H1 (cell line): ENCODE measurements around the gene C19orf85. TPM values are rescaled to one million over a fixed set of nuclear protein-coding genes. Genes with fewer than 3 reads are reported as not detected.
A peak's percentile ranks its signal among the peaks of the same experiment; 100 is the strongest.

ENCODE experiments used
- CTCF ChIA-PET: fragments of 300-600 bp; sonication (Branson Sonifier 250); formaldehyde crosslinking; loops from one replicate; lab custom pipeline; 2021; ENCODE audit not compliant: partially characterized antibody; lab: Charles Lee
- POLR2A ChIA-PET: fragments of 300-600 bp; sonication (Branson Sonifier 250); formaldehyde crosslinking; loops from one replicate; lab custom pipeline; 2021; ENCODE audit warnings: inconsistent platforms; ENCODE audit not compliant: partially characterized antibody; lab: Charles Lee
- DNase-seq, 2 experiments: peaks; one replicate each; pipeline versions ENCODE4 v3.0.0 to v3.0.0-alpha.2; 2010 to 2022; ENCODE audit warnings: low spot score in 2 of 2, low read depth in 1 of 2, mixed read lengths in 1 of 2
- FAIRE-seq: peaks from 2 replicates; lab custom pipeline; 2011; peaks lifted over from hg19 to GRCh38; lab: Jason Lieb, UNC
- H2AFZ ChIP-seq: 2 replicates; pipeline ENCODE4 v1.8.1; 2012; ENCODE audit warnings: low read length, inconsistent platforms
- H2AK5ac ChIP-seq: 2 replicates; pipeline ENCODE4 v1.6.1; 2013; ENCODE audit warnings: low read depth, low read length
- H2BK120ac ChIP-seq: replicated peaks from 2 replicates; pipeline ENCODE3; 2013; ENCODE audit warnings: low read depth, low read length, inconsistent platforms
- H2BK12ac ChIP-seq: 2 replicates; pipeline ENCODE4 v1.6.1; 2013; ENCODE audit warnings: low read depth, low read length
- H2BK15ac ChIP-seq: 2 replicates; pipeline ENCODE4 v1.6.1; 2013; ENCODE audit warnings: low read length
- H2BK20ac ChIP-seq: 2 replicates; pipeline ENCODE4 v1.6.1; 2013; ENCODE audit warnings: low read length
- H2BK5ac ChIP-seq: 2 replicates; pipeline ENCODE4 v1.6.1; 2013; ENCODE audit warnings: low read depth, low read length
- H3K14ac ChIP-seq: 2 replicates; pipeline ENCODE4 v1.6.1; 2013; ENCODE audit warnings: inconsistent platforms; ENCODE audit not compliant: insufficient read length
- H3K18ac ChIP-seq: 2 replicates; pipeline ENCODE4 v1.6.1; 2013; ENCODE audit warnings: low read length; ENCODE audit errors: extremely low read depth
- H3K23ac ChIP-seq: 2 replicates; pipeline ENCODE4 v1.6.1; 2013; ENCODE audit warnings: inconsistent platforms; ENCODE audit not compliant: insufficient read length
- H3K23me2 ChIP-seq: 2 replicates; pipeline ENCODE4 v1.6.1; 2013; ENCODE audit warnings: low read depth, low read length
- H3K27ac ChIP-seq: 2 replicates; pipeline ENCODE4 v1.6.1; 2011; ENCODE audit warnings: low read depth, low read length, inconsistent platforms
- H3K27me3 ChIP-seq, 4 experiments: replicated peaks in 1 of 4; 1 replicate in 1 of 4; 2 replicates in 3 of 4; pipeline versions ENCODE4 v1.6.1 to v1.8.1; 2011 to 2013; ENCODE audit warnings: low read length in 3 of 4, mild to moderate bottlenecking in 3 of 4, inconsistent platforms in 2 of 4, mixed read lengths in 2 of 4, moderate library complexity in 1 of 4; ENCODE audit not compliant: control insufficient read depth in 3 of 4, insufficient read depth in 3 of 4; ENCODE audit errors: extremely low read depth in 1 of 4
- H3K36me3 ChIP-seq, 4 experiments: 2 replicates each; pipeline versions ENCODE4 v1.6.1 to v1.8.1; 2011 to 2013; ENCODE audit warnings: mild to moderate bottlenecking in 4 of 4, low read length in 3 of 4, moderate library complexity in 2 of 4, control low read depth in 1 of 4, inconsistent platforms in 1 of 4; ENCODE audit not compliant: insufficient read depth in 4 of 4, control insufficient read depth in 2 of 4
- H3K4ac ChIP-seq: replicated peaks from 2 replicates; pipeline ENCODE3; 2013; ENCODE audit warnings: low read length, low read depth, mixed read lengths, inconsistent platforms; ENCODE audit not compliant: insufficient read length
- H3K4me1 ChIP-seq, 4 experiments: replicated peaks in 1 of 4; 1 replicate in 1 of 4; 2 replicates in 3 of 4; pipeline versions ENCODE4 v1.6.1 to v1.8.1; 2011 to 2013; ENCODE audit warnings: low read length in 3 of 4, inconsistent platforms in 2 of 4, mixed read lengths in 1 of 4; ENCODE audit not compliant: insufficient read depth in 4 of 4, control insufficient read depth in 3 of 4
- H3K4me2 ChIP-seq, 2 experiments: 2 replicates each; pipeline versions ENCODE4 v1.6.1 to v1.8.1; 2011 to 2013; ENCODE audit warnings: low read depth in 2 of 2, low read length in 2 of 2, control low read depth in 1 of 2, inconsistent platforms in 1 of 2, mild to moderate bottlenecking in 1 of 2; ENCODE audit not compliant: insufficient read depth in 1 of 2
- H3K4me3 ChIP-seq, 4 experiments: fragments of 200-600, 300-600 bp in 1 of 4; sonication (generic), shearing (Covaris generic), sonication (Bioruptor Twin) in 1 of 4; 2 replicates each; pipeline versions ENCODE4 v1.5.1 to v1.8.1; 2011 to 2016; ENCODE audit warnings: low read length in 4 of 4, low read depth in 3 of 4, control low read depth in 2 of 4, inconsistent platforms in 2 of 4, mild to moderate bottlenecking in 2 of 4, mixed read lengths in 1 of 4, moderate library complexity in 1 of 4; ENCODE audit not compliant: insufficient read depth in 2 of 4; ENCODE audit errors: extremely low read depth in 1 of 4
- H3K56ac ChIP-seq: replicated peaks from 2 replicates; pipeline ENCODE3; 2013; ENCODE audit warnings: low read depth, mild to moderate bottlenecking, mixed read lengths, low read length, inconsistent platforms; ENCODE audit not compliant: insufficient read length
- H3K79me1 ChIP-seq: 2 replicates; pipeline ENCODE4 v1.6.1; 2013; ENCODE audit warnings: low read depth, low read length, control low read depth
- H3K79me2 ChIP-seq, 2 experiments: 2 replicates each; pipeline versions ENCODE4 v1.6.1 to v1.8.1; 2012 to 2013; ENCODE audit warnings: low read length in 2 of 2, mild to moderate bottlenecking in 2 of 2, inconsistent platforms in 1 of 2; ENCODE audit not compliant: insufficient read depth in 2 of 2, control insufficient read depth in 1 of 2
- H3K9ac ChIP-seq, 4 experiments: replicated peaks in 1 of 4; 1 replicate in 1 of 4; 2 replicates in 3 of 4; pipeline versions ENCODE4 v1.6.1 to v1.8.1; 2011 to 2013; ENCODE audit warnings: low read depth in 3 of 4, low read length in 3 of 4, control low read depth in 2 of 4, mild to moderate bottlenecking in 2 of 4, moderate library complexity in 2 of 4, inconsistent platforms in 1 of 4; ENCODE audit errors: extremely low read depth in 1 of 4
- H3K9me3 ChIP-seq, 2 experiments: 2 replicates each; pipeline versions ENCODE4 v1.6.1 to v1.8.1; 2012 to 2013; ENCODE audit warnings: mild to moderate bottlenecking in 2 of 2, moderate library complexity in 2 of 2, control low read depth in 1 of 2, inconsistent platforms in 1 of 2, low read depth in 1 of 2, low read length in 1 of 2, mixed read lengths in 1 of 2; ENCODE audit not compliant: insufficient read depth in 2 of 2
- H4K20me1 ChIP-seq, 2 experiments: replicated peaks in 1 of 2; 2 replicates each; pipeline versions ENCODE3 to v1.8.1; 2011 to 2013; ENCODE audit warnings: inconsistent platforms in 2 of 2, low read length in 2 of 2, mild to moderate bottlenecking in 1 of 2; ENCODE audit not compliant: insufficient read depth in 2 of 2, control insufficient read depth in 1 of 2
- H4K5ac ChIP-seq: 2 replicates; pipeline ENCODE4 v1.6.1; 2013; ENCODE audit warnings: low read length, low read depth, mixed read lengths, inconsistent platforms; ENCODE audit not compliant: insufficient read length
- H4K8ac ChIP-seq: 2 replicates; pipeline ENCODE4 v1.8.0; 2013; ENCODE audit warnings: mild to moderate bottlenecking, moderate library complexity, low read length, inconsistent platforms; ENCODE audit not compliant: insufficient read depth; ENCODE audit errors: extremely low read depth
- H4K91ac ChIP-seq: replicated peaks from 2 replicates; pipeline ENCODE3; 2013; ENCODE audit warnings: low read length, mixed read lengths, inconsistent platforms; ENCODE audit not compliant: insufficient read length
- ATF3 ChIP-seq: IDR thresholded peaks from 2 replicates; pipeline ENCODE4 v1.6.1; 2011; ENCODE audit warnings: low read depth, mild to moderate bottlenecking, low read length; ENCODE audit not compliant: insufficient read depth
- CHD2 ChIP-seq: IDR thresholded peaks from 2 replicates; pipeline ENCODE4 v1.6.1; 2012; ENCODE audit warnings: low read length, improper control_type of control experiment
- CREB1 ChIP-seq: IDR thresholded peaks from 2 replicates; pipeline ENCODE4 v1.6.1; 2012; ENCODE audit warnings: inconsistent platforms
- E2F6 ChIP-seq: IDR thresholded peaks from 2 replicates; pipeline ENCODE4 v1.6.1; 2012; ENCODE audit warnings: inconsistent platforms
- TCF12 ChIP-seq: IDR thresholded peaks from 2 replicates; pipeline ENCODE4 v1.6.1; 2011; ENCODE audit warnings: low read depth, mild to moderate bottlenecking, low read length
- ZNF274 ChIP-seq: IDR thresholded peaks from 2 replicates; pipeline ENCODE4 v1.7.0; 2012; ENCODE audit warnings: low read length, borderline replicate concordance; ENCODE audit errors: extremely low read depth
- WGBS, 2 experiments: shearing (Covaris generic) in 1 of 2; methylation state at CpG; one replicate each; pipeline versions ENCODE4 v1.1.6 to v1.1.7; 2013 to 2015; ENCODE audit warnings: low lambda C conversion rate in 2 of 2, mixed read lengths in 2 of 2, inconsistent platforms in 1 of 2, low coverage in 1 of 2, missing lambda C conversion rate in 1 of 2; ENCODE audit not compliant: insufficient replicate concordance in 2 of 2, insufficient coverage in 1 of 2, insufficient read length in 1 of 2; ENCODE audit errors: extremely low coverage in 1 of 2, missing lambda C conversion rate in 1 of 2; 5-methylcytosine and 5-hydroxymethylcytosine counted together
- polyA plus RNA-seq, 7 experiments: library from polyadenylated mRNA; depleted of rRNA in 3 of 7; stranded (reverse) in 5 of 7; unstranded in 2 of 7; fragments of >200 nt in 5 of 7; fragments of 200-250 nt in 2 of 7; gene quantifications; 1 replicate in 5 of 7; 2 replicates in 1 of 7; 4 replicates in 1 of 7; pipeline versions ENCODE4 v1.2.1 to v1.2.3, GENCODE V29; 2011 to 2013; ENCODE audit warnings: missing spikeins in 2 of 7, mixed read lengths in 2 of 7
- total RNA-seq: library from RNA; stranded (reverse); fragmentation: NEBNext Ultra II Directional; extraction: Animal tissue kit (Norgen Biotek cat#: 25700); gene quantifications from 2 replicates; pipeline ENCODE4 v1.2.1, GENCODE V29; 2021

The C19orf85 gene
- total and polyA plus RNA-seq, 2 of the 8 experiments (the other 6 are each of a cell fraction or from before 2014, with no cell fraction given) = 2.2 to 3.2 TPM

GRCh38 chr19:55474269-55475265 lies 10.0 kb upstream of the C19orf85 start:
- H3K27me3 ChIP-seq = no peaks in the 10 kb centered on the region; a peak in 2 of 7 replicates
- FAIRE-seq (no peak), DNase-seq (no peak)
- peak overlapping the region; percentile 51 for H2BK120ac ChIP-seq
- POLR2A ChIA-PET = interaction anchor here (1.0 to 7.6 kb wide), 6 partner anchors 8 to 125 kb away, joined by 3 to 57 read pairs (median 4); partner anchors contain the start of genes FIZ1, NAT14, SSC5D and ZNF524
- no peak overlapping the region for H3K18ac ChIP-seq
- H3K4me3 ChIP-seq = no peak overlapping the region
- H3K79me1 ChIP-seq = peaks cover 11% of the 10 kb centered on the region
- peak overlapping the region; percentile 98; the same call in 1 of the 2 replicates for H2BK15ac ChIP-seq
- no peaks in the 10 kb centered on the region for H3K9me3 ChIP-seq
- peaks cover 0 to 16% of the 10 kb centered on the region in 2 experiments; a peak in 2 of 4 replicates for H3K79me2 ChIP-seq
- no peak overlapping the region; the same call in 1 of the 2 replicates for H4K8ac ChIP-seq
- H3K14ac ChIP-seq = no peak overlapping the region
- H2BK20ac ChIP-seq = peak overlapping the region; percentile 93; the same call in 1 of the 2 replicates
- H3K36me3 ChIP-seq = no peaks in the 10 kb centered on the region
- H3K27ac ChIP-seq = no peak overlapping the region; the same call in 1 of the 2 replicates
- peak overlapping the region; percentile 59 for H4K91ac ChIP-seq
- peaks cover 0 to 16% (median 6%) of the 10 kb centered on the region in 4 experiments; a peak in 5 of 7 replicates for H3K4me1 ChIP-seq
- peaks cover 3% of the 10 kb centered on the region for H3K23me2 ChIP-seq
- WGBS, 2 experiments = 89% methylated on average over 19 of the region's 19 CpGs; no CpG with 5 or more reads in 1 of the 2 experiments
- peak overlapping the region; percentile 66; the same call in 1 of the 2 replicates for H2BK5ac ChIP-seq
- H3K4me2 ChIP-seq = 0 out of 4 replicates have a peak overlapping the region, but pooled peaks have one; percentile 6 to 37
- no peak overlapping the region for H2AFZ ChIP-seq
- H3K23ac ChIP-seq = no peak overlapping the region
- H3K4ac ChIP-seq = no peak overlapping the region
- no peak overlapping the region for H3K56ac ChIP-seq
- H2AK5ac ChIP-seq = peak overlapping the region; percentile 99
- CTCF ChIA-PET = interaction anchor here (1.1 to 2.1 kb wide), 3 partner anchors 9 to 29 kb away, joined by 5 to 7 read pairs (median 5); no protein-coding TSS in a partner anchor
- H4K20me1 ChIP-seq = no peaks in the 10 kb centered on the region
- no peak overlapping the region for H3K9ac ChIP-seq
- H4K5ac ChIP-seq = peak overlapping the region; percentile 60
- peak overlapping the region; percentile 95; the same call in 1 of the 2 replicates for H2BK12ac ChIP-seq
- TF ChIP-seq TCF12 (no peak), E2F6 (no peak), ATF3 (no peak), CHD2 (no peak), ZNF274 (no peak), CREB1 (no peak)
